ENCODE results near the gene CADM3.

The CADM3 gene, protein sequence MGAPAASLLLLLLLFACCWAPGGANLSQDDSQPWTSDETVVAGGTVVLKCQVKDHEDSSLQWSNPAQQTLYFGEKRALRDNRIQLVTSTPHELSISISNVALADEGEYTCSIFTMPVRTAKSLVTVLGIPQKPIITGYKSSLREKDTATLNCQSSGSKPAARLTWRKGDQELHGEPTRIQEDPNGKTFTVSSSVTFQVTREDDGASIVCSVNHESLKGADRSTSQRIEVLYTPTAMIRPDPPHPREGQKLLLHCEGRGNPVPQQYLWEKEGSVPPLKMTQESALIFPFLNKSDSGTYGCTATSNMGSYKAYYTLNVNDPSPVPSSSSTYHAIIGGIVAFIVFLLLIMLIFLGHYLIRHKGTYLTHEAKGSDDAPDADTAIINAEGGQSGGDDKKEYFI

DNA sequence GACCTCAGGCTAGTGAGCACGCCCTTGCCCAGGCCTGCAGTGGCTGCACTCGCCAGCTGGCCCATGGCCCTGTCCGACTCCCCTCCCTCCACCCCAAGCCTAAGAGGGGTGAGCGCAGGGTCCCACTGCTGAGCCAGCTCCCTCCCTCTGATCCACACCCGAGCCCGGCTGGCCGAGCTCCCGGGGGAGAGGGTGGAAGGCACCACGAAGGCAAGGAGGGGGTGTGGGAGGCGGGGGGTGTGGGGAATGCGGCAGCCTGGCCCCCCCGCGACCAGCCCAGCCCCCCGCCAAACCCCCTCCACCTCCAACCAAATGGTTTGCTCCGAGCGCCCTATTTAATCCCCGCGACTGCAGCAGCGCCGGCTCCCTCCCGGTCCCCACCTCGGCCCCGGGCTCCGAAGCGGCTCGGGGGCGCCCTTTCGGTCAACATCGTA is at the start of gene CADM3:
TSS of gene CADM3 (plus strand) at position 362 of the 434 bp plus-strand sequence. CDS start 151 bp downstream, outside the sequence.
- DNase-seq: no peak

DNA sequence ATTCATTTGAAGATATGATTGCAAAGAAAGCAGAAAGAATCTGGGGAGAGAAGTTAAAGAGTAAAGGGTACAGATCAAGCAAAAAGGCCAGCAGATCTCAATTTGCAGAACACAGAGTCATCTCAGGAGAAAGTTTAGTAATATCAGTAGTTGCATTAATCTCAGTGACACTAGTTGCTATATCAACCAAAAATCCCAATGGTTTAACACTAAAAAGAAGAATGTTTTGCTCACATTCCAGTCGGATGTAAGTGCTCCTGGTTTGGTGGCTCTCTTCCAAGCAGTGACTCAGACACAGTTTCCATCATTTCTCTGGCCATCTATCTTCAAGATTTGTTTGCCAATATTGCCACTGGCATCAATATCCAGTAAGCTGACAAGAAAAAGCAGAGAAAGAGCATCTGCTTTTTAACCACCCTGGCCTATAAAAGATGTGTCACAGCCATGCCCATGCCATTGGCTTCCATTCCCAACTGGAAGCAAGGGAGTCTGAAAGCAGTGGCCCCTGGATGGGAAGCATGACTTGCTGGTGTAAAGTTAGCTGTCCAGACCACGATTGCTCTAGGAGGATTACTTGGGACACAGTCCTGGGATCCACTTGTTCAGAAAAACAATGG is 49.3 kb upstream of the CADM3 start:
- no peak for DNase-seq

DNA sequence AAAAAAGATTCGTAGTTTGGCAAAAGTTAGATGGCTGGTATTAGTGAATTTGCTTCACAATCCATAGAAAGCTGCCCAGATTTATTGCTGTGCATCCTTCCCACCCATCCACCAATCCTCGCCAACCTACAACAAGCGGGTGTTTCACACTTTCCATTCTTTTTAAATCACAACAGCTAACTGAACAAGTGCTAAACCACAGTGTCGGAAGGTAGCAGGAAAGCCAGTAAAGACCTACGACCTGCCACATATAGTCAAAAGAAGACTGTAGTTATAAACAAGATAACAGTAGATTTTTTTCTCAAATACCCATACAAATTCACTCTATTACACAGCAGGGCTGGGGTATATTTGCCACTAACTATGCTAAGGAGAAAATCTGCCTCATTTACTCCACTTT is 47.8 kb upstream of the CADM3 start:
- no peak for DNase-seq

DNA sequence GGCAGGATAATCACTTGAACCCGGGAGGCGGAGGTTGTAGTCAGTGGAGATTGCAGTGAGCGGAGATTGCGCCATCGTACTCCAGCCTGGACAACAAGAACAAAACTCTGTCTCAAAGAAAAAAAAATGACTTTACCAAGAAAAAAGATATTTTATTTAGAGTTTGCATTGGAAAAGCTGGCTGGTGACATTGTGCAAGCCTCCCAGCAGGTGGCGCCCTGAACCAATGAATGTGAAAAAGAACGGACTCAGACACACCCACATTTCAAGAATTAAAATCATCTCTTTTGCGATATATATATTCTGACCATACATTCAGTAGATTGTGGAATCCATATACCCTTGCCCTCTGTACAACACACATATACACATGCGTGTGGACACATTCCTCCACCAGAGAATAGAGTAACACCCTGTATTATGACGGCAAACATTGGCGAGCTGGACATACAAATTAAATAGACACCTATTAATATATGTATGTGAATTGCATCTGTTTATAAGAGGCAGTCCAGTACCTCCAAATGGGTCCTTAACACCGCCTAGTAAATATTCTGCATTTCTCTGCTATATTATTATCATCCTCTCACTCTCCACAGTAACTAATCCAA is 39.0 kb upstream of the CADM3 start:
- peak; percentile 59 to 68 for DNase-seq

DNA sequence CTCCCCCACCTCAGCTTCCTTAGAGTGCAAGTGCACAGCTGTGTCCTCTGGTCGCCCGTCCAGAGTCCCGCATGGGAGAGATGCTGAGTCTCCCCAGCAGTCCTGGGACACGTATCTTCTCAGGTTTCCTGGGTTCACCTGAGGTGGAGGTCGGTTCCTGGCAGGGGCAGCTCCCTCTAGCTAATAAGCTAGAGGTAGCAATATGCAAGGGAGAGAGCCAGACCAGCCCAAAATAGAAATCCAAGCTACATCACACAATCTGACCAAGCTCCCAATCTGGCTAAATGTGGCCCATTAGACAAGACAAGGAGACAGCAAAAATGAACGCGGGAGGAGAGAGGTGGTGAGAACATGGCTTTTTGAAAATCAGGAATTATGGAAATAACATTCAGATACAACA is 30.9 kb upstream of the CADM3 start:
- DNase-seq: no peak

DNA sequence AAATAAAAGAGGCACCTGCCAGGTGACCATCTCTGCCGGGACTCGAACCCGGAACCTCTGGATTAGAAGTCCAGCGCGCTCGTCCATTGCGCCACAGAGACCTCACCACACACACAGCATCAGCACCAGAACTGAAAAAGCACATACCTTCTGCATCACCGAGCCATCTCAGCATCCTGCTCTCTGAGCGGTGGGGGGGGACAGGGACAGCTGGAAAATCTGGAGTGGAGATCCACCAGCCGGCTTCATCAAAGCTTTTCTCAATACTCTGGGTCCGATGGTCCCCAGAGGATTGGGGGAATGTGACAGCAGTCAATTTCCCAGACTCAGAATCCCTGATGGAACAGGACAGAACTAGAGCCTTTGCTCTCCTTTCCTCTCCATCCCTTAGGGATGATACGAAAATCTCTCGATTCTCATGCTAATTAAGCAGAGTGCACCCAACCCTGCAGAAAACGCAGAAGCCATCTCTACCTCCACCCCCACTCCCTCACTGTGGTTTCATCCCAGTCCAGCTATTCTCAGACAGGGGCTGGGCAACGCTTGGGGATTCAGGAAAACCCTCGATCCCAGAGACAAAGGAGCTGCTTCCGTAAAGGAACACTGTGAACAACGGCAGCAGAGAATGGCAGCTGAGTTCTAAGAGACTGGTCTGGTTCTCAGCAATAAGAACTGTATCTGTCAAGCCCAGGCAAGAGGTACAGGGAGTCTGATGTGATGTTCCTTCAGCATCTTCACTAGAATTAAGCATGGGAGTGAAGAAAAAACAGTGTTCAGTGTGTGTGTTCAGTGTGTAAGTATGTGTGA is 29.6 kb upstream of the CADM3 start:
- DNase-seq: no peak

DNA sequence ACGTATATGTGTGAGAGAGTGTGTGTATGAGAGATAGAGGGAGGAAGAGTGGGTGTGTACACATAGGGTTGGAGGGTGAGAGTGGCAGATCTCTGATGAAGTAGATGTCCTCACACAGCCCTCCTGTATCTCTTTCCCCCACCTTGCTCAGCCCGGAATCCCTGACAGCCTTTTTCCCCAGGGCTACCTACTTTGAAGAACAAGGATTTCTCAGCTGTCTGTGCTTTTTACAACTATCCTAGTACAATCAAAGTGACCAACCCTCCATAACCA is 29.1 kb upstream of the CADM3 start:
- DNase-seq: no peak

DNA sequence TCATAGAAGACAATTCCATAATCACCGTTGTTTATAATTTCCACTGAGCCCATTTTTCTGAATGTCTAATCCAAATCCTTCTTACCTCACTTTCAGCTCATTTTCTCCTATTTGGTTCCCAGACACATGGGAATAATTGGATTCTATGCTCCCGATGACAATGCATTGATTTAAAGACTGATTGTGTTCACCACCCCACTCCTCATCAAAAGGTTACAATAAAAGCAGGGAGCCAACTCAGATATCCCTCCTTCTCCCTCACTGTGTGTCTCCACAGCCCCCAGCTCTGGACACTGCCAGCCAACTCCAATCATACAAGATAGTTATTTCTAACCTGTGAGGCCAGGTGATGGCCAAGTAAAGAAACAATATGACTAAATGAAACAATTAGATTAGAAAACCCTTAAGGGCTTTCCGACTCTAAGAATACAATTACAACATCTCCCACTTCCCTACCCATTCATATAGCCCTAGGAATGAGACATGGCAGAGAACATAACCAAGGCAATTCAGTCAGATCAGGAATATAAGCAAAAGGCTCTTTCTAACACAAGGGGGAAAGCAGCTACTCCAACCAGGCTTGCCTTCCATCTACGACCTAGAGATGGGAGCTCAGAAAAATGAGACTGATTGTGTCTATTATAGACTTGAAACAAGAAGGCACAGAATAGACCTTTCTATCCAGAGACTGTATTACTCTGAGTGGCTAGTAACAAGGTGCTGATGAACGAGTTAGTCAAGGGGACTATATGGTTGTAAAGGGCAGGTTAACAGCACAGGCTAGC is 28.5 kb upstream of the CADM3 start:
- DNase-seq: no peak

DNA sequence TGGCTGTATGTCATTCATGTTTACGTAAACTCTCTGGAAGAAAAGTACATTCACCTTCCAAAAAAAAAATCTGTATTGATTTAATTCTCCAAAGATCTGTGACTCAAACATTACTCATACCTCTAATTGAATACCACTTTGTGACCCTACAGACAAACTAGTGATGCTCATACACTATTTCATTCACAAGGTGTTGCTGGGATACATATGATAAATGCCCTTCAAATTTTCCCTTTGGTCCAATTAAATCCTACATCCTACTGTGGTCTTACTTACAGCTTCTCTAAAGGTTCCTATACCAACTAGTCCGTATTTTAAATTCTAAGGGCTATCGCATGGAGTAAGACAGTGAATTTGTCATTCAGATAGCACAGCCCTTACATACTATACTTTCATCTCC is 26.8 kb upstream of the CADM3 start:
- DNase-seq: no peak

DNA sequence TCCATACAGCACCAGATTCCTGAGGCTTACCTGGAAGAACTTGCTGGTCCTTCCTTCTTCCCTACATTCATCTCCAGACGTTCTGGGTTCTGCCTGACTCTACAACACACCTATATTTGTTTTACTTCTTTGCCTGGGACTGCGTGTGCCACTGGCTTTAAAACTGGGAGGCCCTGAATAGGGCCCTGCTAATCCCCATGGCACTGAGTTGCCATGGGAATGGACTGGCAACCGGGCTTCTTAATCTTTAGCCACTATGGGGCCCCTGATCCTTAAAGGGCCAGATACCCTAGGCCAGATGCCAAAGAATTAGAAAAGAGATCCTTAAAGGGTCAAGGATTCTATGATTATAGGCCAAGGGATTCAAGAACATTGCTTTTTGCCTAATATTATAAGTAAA is 24.4 kb upstream of the CADM3 start:
- DNase-seq: no peak

DNA sequence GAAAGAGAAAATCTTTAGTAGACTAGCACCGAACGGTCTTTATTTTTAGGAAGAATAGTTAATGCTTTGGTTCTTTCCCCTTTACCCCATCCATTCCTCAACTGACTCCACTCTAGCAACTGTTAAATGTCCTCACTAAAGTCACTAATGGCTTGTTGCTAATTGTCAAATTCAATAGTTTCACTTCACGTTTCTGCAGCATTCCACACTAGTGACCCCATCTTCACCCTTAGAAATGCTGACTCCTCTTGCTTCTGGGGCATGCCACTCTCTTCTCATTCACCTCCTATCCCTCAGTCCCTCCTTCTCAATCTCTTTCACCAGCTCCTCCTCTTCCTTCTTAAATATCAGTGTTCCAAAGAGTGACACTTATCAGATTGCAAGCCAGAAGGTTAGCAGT is 19.4 kb upstream of the CADM3 start:
- no peak for DNase-seq

DNA sequence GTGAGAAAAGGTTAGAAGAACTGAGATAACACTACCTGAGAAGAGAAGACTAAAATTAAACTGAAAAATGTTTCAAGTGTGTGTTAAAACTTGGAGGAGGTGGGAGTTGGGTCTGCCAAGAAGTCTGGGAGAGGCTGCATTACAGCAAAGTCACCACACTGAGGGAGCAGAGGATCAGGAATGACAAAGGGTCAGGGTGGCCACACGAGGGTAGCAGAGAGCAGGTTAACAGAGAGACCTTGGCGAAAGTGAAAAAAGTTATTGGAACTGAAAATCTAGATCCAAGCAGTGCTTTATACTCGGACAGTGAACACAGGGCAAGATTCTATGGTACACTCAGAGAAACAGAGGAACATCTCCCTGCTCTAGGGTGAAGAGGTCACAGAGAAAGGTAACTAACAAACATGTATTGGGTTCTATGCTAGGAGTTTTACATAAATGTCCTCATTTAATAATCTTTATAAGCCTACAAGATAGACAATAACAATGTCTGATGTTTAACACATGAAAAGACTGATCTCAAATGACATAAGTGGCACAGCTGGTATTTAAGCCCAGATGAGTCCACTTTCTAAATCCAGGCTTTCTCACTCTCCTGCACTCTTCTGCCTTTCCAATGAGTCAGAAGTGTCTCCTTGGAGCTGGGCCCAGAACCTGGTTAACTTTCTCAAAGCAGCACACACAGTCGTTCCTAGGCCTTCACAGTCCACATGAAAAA is 10.3 kb upstream of the CADM3 start:
- peak; percentile 85 to 95 for DNase-seq

DNA sequence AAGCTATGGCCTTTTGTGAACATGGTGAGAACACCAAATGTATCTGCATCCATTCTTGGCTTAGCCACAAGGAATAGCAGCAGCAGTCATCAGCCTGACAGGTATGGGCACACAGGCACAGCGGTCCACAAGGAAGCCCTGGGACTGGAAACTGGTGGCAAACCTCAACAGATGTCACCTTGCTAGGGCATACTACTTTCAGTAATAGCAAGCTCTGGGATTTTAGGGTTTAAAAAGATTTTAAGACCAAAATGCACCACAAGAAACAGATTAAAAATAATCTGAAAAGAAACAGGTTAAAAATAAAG is 9.7 kb upstream of the CADM3 start:
- DNase-seq: no peak

DNA sequence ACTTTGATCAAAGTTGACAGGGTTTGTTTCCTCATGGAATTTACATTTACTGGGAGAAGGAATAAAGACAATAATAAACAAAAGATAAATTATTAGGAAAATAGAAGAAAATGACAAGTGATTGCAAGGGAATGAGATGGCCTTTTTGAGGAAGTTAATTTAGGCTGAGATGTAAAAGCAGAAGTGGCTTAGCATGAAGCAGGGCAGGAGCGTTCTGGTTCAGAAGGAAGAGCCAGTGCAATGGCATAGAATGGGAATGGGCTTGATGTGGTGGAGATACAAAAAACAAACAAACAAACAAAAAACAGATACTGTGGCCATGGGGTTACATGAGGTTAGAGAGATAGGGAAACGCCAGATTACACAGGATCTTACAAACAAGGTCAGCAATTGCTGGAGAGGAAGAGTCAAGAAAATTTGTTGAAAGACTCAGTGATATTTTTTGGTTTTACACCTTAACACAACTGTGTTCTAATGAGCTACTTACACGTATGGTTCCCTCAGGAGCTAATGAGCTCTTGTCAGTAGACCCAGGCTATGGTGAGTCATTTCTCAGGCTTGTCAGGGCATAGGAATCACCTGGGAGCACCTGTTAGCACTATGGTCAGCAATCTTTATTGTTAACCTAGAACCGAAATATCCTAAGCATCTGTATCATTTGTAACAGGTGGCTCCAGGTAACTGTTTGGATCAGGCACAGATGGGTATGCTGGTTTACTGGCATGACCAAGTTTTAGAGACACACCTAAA is 8.7 kb upstream of the CADM3 start:
- peak; percentile 47 to 69 for DNase-seq

DNA sequence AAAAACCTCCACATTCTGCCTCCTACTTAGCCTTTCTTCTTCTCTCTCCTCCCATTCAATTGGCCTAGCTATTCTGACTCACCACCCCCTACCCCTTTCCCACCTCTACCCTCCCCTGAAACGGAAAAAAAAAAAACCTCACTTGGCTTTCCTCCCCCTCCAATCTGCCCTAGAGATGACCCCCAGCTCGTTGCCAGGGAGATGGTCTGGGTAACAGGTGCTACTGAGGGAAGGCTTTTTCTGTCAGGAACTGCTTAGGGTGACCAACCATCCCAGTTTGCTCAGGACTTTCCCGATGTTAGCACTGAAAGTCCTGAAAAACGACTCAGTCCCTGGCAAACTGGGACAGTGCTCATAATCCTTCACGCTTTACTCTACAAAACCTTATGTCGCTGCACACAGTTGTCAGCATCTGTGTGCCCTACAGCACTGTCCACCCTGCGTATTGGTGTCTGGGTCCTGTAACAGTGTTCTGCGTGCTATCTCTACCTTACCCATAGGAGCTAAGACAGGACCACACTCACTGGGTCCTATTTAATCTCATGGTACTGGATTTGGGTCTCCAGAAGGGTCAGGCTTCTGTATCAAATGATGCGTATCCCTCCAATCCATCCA is 7.7 kb upstream of the CADM3 start:
- DNase-seq: no peak

DNA sequence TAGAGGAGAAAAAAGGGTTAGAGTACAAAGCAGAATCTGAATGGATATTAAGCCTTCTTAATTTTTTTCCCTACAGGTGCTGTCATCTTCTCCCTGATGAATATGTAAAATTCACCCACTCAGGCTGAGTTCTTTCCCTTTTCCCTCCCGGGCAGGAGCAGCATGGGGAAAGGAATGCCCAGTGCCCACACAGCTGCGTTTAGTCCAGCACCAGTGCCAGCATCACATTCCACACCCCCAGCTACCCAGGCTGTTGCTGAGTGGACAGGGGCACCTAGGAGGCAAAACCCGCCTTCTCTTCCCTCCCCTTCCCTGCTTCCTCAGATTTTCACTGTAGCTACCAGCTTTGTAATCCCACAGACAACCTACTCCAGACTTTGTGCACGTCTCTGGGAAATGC is 3.4 kb upstream of the CADM3 start:
- DNase-seq: no peak

DNA sequence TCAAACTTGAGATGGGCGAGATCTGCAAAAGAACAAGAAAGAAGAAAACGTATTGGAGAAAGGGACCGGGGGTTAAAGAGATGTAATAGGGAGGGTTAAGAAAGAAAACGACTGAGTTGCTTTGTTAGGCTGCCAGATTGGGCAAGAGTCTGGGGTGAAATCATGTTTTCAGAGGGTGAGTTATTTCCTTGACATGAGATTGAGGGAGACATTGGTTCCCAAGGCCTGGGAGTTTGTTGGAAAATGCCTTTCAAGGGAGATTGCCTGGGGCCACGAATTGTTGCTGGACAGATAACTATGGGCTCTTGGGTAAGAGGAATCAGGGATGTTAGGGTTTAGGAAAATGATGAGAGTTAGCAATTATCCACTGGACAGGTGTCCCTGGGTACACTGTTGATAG is 776 bp upstream of the CADM3 start:
- DNase-seq: no peak

DNA sequence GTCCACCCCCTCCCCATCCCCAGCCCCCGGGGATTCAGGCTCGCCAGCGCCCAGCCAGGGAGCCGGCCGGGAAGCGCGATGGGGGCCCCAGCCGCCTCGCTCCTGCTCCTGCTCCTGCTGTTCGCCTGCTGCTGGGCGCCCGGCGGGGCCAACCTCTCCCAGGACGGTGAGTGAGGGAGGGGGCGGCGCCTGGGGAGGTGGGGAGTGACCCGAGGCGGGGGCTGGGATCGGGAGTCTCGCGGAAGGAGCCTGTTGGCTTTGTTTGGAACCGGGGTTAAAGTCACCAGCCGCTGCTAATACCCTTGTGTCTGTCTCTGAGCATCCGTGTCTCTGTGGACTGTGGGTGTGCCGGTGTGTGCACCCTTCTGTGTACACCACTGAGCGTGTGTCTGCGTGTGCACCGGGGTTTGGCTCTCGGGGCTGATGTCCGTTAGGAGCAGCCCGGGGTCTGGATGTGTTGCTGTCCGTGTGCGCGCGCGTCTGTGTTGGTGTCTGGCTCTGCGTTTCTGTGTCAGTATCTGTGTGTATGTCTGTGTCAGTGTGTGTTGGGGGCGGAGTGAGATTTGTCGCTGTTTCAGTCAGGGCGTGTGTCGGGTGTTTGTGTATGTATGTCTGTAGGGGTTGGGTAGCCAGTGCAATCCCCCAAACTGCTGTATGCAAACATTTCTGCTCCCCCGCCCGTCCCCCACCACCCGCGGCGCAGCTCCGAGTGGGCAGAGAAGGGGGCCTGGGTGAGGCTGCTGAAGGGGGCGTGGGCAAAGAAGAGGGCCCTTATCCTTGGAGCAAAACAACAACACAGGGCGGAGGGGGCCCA is 480 bp downstream of the CADM3 start:
- no peak for DNase-seq

DNA sequence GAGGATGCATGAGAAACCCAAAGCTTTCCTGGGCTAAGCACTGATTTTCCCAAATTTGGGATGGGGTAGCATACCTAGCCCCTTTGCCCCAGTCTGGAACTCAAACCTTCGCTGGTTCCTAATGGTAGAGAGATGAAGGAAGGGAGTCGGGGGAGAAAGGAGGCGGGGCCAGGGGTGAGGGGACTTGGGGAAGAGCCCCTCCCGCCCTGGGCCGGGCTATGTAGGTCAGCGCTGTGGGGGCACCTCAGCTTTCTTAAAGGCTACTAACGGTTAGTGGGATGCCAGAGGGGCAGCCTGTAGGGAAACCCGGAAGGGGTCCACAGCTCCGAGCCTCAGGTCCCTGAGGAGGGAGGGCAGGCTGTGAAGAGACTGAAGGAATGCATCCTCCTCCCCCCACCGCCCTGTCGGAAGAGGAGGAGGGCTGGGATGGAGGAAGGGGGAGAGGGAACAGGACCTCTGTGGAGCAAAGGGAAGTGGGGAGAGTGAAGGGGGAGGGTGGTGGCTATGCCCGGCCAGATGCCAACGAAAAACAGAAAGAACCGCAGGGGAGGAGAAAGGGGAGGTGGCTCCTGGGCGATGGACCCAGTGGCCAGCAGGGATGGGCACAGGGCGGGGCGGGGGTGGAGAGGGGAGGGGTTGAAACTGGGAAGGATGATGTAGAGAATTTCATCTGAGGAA is 1.3 kb downstream of the CADM3 start:
- no peak for DNase-seq

DNA sequence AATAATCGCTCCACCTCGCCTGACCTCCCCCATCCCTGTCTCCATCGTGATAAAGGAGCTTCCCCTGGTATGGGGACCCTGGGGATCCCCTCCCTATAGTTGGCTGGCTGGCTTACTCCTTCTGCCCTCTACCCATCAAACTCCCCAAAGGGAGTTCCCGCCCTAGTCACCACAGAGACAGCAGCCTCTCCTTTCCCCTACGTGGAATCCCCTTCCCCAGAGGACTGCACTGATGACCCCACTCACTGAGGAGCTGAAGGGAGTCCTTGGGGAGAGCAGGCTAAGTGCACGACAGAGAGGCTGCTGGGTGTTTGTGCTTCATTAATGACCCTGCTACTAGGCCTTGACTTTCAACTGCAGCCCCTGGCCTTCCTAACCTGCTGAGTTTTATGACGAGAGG is 1.9 kb downstream of the CADM3 start:
- DNase-seq: no peak
